Activated gamma-delta T cell (primary cell): ENCODE results near the gene HLF.

Experiments used
- DNase-seq: peaks from one replicate; lab custom pipeline; 2025; lab: John Stamatoyannopoulos, UW

The HLF gene

DNA sequence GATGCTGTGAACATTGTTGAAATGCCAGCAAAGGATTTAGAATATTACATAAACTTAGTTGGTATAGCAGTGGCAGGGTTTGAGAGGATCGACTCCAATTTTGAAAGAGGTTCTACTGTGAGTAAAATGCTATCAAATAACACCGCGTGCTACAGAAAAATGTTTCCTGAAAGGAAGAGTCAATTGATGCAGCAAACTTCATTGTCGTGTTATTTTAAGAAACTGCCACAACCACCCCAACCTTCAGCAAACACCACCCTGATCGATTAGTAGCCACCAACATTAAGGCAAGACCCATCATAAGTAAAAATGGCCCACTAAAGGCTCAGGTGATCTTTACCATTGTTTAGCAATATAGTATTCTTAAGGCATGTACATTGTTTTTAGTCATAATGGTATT, 27.3 kb downstream of the HLF start:
- no peak for DNase-seq

DNA sequence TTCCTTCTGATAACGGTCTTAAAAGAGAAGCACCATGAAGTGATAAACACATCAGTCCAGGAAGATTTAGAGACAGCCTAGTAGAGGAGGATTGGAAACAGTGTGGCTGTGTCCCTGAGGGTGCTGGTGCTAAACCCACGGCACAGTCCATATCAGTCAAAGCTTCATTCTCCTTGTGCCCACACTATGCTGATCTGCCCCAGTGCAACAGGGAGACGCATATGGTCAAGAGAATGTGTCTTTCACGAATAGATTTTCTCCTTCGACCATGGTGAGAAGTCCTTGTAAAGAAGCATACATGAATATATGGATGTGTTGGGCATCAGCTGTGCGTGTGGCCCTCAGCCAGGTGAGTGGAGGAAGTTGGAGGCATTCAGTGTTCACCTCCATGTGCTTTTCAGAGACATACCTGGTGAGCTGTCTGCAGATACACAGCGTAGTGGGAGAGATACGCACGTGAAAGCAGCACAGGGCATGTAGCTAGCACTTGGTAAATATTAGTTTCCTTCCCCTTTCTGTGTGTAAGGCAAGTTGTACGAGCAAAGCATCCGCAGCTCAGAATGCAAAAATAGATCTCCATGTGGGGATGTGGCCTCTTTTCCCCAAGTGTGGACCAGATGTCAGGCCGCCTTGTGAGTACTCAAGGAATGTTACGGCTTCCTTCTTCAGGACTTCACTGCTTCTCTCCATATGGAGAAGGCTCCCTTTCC, 29.4 kb downstream of the HLF start:
- no peak for DNase-seq

DNA sequence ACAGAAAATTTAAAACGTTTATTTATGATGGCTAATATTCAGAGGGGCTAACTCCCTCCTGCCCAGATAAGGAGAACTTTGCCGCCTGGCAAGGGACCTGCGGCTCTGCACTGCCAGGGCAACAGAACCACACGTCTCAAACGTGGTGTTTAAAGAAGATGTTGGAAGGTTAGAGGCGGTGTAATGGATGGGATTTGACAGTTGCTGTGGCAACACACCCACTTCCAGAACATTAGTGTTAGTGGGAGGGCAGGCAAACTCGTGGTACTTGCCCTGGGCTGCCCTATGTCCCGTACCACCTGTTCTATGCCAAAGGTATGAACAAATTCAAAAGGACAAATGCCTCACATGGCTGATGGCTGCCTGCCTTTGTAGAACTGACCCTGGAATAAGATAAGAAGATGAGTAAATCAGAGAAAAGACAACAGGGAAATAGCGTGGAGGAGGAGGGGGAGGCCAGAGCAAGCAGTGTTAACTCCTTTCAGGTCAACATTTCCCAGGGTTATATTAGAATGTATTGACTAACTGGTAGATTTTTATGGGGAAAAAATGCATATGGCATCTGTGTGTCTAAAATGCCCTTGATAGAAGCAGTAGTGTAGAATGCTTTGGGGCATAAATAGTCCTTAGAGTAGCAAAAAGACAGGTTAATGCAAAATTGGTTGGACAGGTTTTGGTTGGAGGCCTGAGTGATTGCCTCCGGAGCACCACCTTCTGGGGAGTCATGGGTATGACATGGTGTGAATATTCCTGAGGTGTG, 30.8 kb downstream of the HLF start:
- DNase-seq = no peak

GRCh38 chr17:55296171-55296695, 31.5 kb downstream of the HLF start:
- DNase-seq = no peak

DNA sequence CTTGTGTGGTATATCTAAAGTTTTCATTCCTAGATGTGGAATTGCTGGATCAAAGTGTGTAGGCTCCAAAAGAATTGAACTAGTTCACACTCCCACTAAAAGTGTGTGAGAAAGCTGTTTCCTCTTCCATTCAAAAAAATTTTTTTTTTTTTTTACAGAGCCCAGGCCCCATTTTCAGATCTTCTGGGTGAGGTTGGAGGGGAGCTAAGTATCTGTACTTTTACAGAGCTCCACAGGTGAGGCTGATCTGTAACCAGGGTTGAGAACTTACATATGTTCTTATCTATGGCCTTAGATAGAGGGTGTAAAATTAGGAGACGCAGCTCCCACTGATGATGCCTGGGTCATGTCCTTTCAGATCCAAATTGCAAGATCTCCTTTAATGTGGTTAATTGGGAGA, 31.9 kb downstream of the HLF start:
- DNase-seq = no peak

GRCh38 chr17:55298111-55298730, 33.5 kb downstream of the HLF start:
- no peak for DNase-seq

DNA sequence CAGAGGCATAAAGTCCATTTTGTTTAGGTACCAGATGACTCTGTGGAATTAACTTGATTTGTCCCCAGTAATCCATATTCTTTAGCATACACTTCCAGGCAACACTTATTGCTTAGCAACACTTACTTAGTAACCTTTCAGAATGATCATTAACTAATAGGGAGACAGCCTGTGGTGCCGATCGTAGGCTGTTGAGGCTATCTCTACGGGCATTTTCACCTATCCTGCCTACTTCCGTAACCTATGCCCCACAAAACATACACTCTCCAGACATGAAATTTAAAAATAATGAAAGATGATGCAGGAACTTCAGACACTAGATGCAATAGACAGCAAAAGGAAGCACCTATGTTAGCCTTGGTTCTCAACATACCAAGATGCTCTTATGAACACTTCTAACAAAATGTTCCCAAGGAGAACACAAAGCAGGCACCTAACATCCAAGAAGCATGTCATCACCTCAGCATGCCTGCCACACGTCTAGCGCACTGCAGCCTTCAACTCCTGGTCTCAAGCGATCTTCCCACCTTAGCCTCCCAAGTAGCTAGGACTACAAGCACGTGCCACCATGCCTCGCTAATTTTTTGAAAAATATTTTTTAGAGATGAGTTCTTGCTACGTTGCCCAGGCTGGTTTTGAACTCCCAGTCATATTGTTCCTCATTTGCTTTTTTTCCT, 34.5 kb downstream of the HLF start:
- DNase-seq = no peak

DNA sequence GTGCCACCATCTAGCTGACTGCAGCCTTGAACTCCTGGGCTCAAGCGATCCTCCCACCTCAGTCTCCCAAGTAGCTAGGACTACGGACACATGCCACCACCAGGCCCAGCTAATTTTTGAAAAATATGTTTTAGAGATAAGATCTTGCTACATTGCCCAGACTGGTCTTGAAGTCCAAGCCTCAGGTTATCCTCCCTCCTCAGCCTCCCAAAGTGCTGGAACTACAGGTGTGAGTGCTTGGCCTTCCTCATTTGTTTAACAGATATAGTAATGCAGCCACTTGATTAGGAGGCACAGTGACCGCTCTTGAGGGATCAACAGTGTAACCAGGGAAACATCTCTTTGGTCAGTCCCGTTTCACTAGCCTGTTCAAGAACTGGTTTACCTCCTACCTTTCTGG, 35.1 kb downstream of the HLF start:
- DNase-seq = no peak

DNA sequence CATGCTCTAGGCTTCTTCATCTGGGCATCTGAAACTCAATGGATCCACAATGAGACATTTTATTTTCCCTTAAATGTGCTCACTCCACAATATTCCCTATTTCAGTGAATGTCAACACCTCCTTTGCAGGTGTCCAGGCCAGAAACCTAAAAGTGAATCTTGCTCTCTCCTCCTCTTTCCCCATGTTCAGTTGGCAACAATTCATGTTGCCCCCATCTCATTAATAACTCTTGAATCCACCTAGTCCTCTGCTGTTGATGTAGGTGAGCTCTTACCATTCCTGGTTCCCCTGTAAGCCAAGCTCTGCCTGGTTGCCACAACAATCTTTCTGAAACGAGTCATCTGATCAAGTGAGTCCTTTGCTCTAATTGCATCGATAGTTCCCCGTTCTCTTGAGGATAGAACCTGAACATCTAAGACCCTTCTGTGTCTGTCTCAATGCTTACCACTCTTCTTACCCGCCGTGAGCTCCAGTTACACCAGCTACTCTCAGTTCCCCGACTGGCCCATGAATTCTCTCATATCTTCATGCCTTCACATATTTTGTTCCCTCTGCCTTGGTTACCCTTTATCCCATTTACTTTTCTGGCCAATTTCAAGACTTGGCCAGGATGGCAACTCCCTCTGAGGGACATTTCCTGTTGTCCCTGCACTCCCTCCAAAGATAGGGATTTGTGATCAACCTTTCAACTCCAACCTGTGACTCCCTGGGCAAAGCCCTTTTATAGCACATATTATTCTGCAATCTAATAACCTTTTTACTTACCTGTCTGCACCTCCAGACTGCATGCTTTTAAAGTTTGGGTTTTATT, 35.9 kb downstream of the HLF start:
- DNase-seq = no peak

DNA sequence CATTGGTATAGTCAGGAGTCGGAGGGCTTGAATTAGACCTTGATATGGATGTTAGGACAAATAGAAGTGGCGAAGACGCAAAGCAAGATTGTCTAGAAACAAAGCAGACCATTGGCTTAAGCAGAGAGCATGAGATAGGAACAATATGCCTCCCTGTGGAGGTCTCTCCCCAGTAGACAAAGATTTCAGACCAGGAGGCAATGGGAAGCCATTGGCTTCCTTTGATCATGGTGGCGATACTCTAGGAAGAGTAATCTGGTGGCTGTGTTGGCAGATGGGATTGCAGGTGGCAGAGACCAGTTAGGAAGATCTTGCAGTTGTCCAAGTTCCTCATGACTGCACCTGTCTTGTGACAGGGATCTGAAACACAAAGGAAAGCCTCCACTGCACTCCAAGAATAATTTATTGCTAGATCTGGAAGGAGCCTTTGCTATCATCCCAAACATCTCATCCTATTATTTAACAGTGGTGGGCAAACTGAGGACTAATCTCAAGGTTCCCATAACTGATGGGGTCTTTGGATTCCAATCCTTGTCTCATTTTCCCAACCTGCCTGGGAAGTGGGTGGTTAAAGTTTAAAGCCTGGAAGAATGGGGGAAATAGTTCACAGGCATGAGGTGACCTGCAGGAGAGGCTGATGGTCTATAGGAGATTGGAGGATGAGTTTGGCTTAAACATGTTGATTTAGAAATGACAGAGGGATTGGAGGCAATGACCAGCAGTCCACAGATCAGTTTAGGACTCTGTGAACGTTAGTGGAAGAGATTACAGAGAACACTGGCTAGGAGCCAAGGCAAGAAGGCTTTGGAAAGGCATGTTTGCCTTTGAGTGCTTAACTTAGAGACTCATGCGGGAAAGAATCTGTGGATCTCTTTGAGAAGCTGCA, 37.0 kb downstream of the HLF start:
- no peak for DNase-seq

DNA sequence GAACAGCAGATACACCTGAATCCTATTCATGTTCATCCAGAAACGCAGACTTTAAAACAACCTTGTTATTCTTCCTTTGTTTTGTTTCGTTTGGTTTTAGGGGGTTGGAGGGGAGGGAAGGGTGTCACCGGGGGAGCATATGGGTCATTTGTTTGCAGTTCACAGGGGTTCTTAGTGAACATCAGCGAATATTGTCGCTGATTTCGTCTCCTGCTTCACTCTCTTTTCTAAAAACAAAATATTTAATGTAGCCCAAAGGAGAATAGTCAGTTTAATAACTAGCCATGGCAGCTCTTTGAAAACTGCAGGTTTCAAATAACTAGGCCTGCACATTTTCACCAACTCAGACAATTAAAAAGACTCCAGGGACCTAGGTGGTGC, 37.6 kb downstream of the HLF start:
- DNase-seq = no peak

DNA sequence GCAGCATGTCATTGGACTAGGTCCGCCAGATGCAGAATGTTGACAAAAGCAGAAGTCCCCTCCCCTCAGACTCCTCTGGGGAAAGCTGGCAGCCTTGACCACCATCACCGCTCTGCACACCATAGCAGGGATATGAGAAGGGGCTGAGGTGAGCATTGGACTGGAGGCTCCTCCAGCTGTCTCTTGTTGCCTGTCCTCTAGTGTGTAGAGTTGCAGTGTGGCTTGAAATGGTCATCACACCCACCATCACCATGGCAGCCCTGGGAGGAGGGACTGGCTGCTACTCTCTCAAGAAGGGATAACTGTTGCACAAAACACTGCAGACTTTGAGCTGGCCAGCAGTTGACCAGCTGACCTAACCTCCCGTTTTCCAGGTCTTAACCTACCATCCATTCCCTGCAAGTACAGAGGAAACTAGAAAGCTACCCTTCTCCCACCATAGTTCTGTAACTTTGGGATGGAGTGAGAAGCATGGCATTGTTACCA, 38.3 kb downstream of the HLF start:
- no peak for DNase-seq

- no peak for DNase-seq
Measured at GRCh38 chr17:55303701-55304145, 39.0 kb downstream of the HLF start.

- DNase-seq = no peak
Measured at GRCh38 chr17:55304171-55304859, 39.6 kb downstream of the HLF start.

- DNase-seq = no peak
Measured at GRCh38 chr17:55305321-55306087, 40.7 kb downstream of the HLF start.

DNA sequence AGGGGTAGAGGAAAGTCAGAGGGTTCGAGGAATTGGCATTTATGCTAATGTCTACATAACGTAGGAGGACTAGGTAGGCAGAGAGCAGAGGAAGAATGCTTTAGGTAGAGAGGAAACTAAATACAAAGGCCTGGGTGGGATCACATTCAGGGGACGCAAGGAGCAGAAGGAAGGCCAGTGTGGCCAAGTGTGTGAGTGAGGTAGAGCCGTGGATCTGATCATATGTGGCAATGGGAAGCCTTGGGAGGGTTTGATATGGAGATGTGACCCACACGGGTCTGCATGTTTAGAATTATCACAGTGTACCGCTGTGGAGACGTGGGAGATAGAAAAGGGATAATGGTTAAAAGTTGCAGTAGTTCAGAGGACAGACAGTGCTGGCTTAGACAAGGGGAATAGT, 43.1 kb downstream of the HLF start:
- no peak for DNase-seq

DNA sequence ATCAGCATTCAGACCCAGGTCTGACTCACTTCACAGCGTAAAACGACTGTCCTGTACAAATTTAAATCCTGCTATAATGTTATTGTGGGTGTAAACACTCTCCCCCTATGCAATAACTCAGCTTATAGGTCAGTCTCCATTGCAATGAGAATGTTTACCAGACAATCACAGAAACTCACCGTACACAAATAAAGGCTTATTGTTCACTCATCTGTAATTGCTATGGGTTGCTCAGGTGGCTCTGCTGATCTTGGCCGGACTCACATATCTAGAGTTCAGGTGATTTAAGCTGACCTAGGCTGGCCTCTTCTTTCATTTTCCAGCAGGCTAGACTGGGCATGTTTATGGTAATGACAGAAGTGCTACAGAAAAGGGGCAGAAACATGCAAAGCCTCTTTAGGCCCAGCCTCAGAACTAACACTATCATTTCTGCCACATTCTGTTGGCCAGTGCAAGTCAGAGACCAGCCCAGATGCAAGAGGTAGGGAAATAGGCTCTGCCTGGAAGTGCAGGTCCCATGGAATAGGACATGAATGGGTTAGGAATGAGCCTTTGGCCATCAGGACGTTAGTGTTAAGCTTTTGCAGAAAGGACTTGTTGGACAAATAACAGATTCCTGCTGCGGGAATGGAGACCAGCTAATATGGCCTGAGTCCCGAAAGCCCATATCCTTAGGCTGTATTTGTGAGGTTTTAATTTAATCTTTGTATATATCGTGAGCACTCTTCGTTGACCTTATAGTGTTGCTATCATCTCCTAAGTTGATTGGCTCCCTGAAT, 44.0 kb downstream of the HLF start:
- no peak for DNase-seq

GRCh38 chr17:55311767-55312375, 47.1 kb downstream of the HLF start:
- DNase-seq = no peak
